Endothelial cell of umbilical vein (primary cell): Measurements from ENCODE around the gene COL9A1. TPM values are rescaled to one million over a fixed set of nuclear protein-coding genes. Genes with fewer than 3 reads are reported as not detected.

Experiments
- BruUV-seq: library from RNA; stranded (reverse); fragments of 400-500 nt; replicated peaks from 2 replicates; lab custom pipeline; 2021; lab: Mats Ljungman, UMichigan
- CTCF ChIA-PET: fragments of 300-600, 350-600 bp; sonication (Branson Sonifier 250); formaldehyde crosslinking; loops from one replicate; lab custom pipeline; 2021; ENCODE audit warnings: antibody characterized with exemption, inconsistent platforms; lab: Charles Lee
- POLR2A ChIA-PET: fragments of 300-600, 350-600 bp; sonication (Branson Sonifier 250); formaldehyde crosslinking; loops from one replicate; lab custom pipeline; 2021; ENCODE audit warnings: antibody characterized with exemption, inconsistent platforms; lab: Charles Lee
- DNase-seq: peaks from one replicate; pipeline ENCODE4 v3.0.0-alpha.2; 2011; ENCODE audit warnings: low read depth, low spot score
- FAIRE-seq: peaks from 2 replicates; lab custom pipeline; 2011; peaks lifted over from hg19 to GRCh38; lab: Jason Lieb, UNC
- H2AFZ ChIP-seq: 2 replicates; pipeline ENCODE4 v1.6.0; 2012; ENCODE audit warnings: low read depth, low read length, control low read depth, inconsistent platforms
- H3K27ac ChIP-seq: 2 replicates; pipeline ENCODE4 v1.5.1; 2011; ENCODE audit warnings: low read depth, mild to moderate bottlenecking, control low read depth, low read length, moderate library complexity; ENCODE audit not compliant: insufficient read depth
- H3K27me3 ChIP-seq, 2 experiments: 2 replicates each; pipeline versions ENCODE4 v1.6.0 to v1.6.1; 2011; ENCODE audit warnings: low read length in 2 of 2, mixed read lengths in 1 of 2; ENCODE audit not compliant: control insufficient read depth in 2 of 2, insufficient read depth in 2 of 2
- H3K36me3 ChIP-seq, 2 experiments: 2 replicates in 1 of 2; 3 replicates in 1 of 2; pipeline ENCODE4 v1.5.1; 2011; ENCODE audit warnings: low read length in 2 of 2, mild to moderate bottlenecking in 1 of 2, moderate library complexity in 1 of 2; ENCODE audit not compliant: control insufficient read depth in 2 of 2, insufficient read depth in 2 of 2; ENCODE audit errors: extremely low read depth in 1 of 2
- H3K4me1 ChIP-seq: 3 replicates; pipeline ENCODE4 v1.5.1; 2011; ENCODE audit warnings: mild to moderate bottlenecking, low read length; ENCODE audit not compliant: control insufficient read depth, insufficient read depth; ENCODE audit errors: extremely low read depth
- H3K4me2 ChIP-seq: 2 replicates; pipeline ENCODE4 v1.6.1; 2011; ENCODE audit warnings: low read length, control low read depth, mixed read lengths; ENCODE audit not compliant: insufficient read depth
- H3K4me3 ChIP-seq, 3 experiments: fragments of 200-600 bp in 1 of 3; sonication (generic), shearing (Covaris generic) in 1 of 3; replicated peaks in 1 of 3; 2 replicates each; pipeline ENCODE4 v1.5.1; 2011 to 2016; ENCODE audit warnings: control low read depth in 3 of 3, low read length in 3 of 3, mild to moderate bottlenecking in 2 of 3, inconsistent platforms in 1 of 3, low read depth in 1 of 3, moderate library complexity in 1 of 3; ENCODE audit not compliant: insufficient read depth in 1 of 3
- H3K79me2 ChIP-seq: 2 replicates; pipeline ENCODE4 v1.6.0; 2012; ENCODE audit warnings: low read length, inconsistent platforms; ENCODE audit not compliant: control insufficient read depth, insufficient read depth
- H3K9ac ChIP-seq: replicated peaks from 2 replicates; pipeline ENCODE3; 2011; ENCODE audit warnings: low read length, control low read depth; ENCODE audit not compliant: insufficient read depth; ENCODE audit errors: extremely low read depth
- H3K9me1 ChIP-seq: replicated peaks from 3 replicates; pipeline ENCODE4 v1.6.0; 2011; ENCODE audit warnings: mild to moderate bottlenecking, low read length; ENCODE audit not compliant: control insufficient read depth, insufficient read depth; ENCODE audit errors: extremely low read depth
- H3K9me3 ChIP-seq: replicated peaks from 2 replicates; pipeline ENCODE4 v1.5.1; 2012; ENCODE audit warnings: low read length, inconsistent platforms; ENCODE audit not compliant: control insufficient read depth, insufficient read depth
- H4K20me1 ChIP-seq: replicated peaks from 2 replicates; pipeline ENCODE3; 2011; ENCODE audit warnings: mild to moderate bottlenecking, low read length; ENCODE audit not compliant: control insufficient read depth, insufficient read depth; ENCODE audit errors: extremely low read depth
- CTCF ChIP-seq, 2 donors: IDR thresholded peaks; 1 replicate in 1 of 2; 2 replicates in 1 of 2; pipeline ENCODE4 v1.5.1; 2011; ENCODE audit warnings: low read length in 2 of 2, mild to moderate bottlenecking in 2 of 2, moderate library complexity in 2 of 2, control low read depth in 1 of 2, inconsistent platforms in 1 of 2, low read depth in 1 of 2; ENCODE audit not compliant: insufficient read depth in 1 of 2; ENCODE audit errors: extremely low read depth in 1 of 2
- EZH2 ChIP-seq: IDR thresholded peaks from 2 replicates; pipeline ENCODE4 v1.6.1; 2012; ENCODE audit warnings: borderline replicate concordance, low read depth, mild to moderate bottlenecking, moderate library complexity, low read length, inconsistent platforms; ENCODE audit not compliant: severe bottlenecking
- FOS ChIP-seq: IDR thresholded peaks from 2 replicates; pipeline ENCODE4 v1.6.1; 2011; ENCODE audit warnings: mild to moderate bottlenecking, low read length, moderate library complexity, borderline replicate concordance; ENCODE audit not compliant: insufficient read depth
- GATA2 ChIP-seq: IDR thresholded peaks from 2 replicates; pipeline ENCODE4 v1.7.0; 2011; ENCODE audit warnings: low read depth, mild to moderate bottlenecking, moderate library complexity, mixed read lengths, low read length; ENCODE audit not compliant: insufficient read length, insufficient read depth
- JUN ChIP-seq: IDR thresholded peaks from 2 replicates; pipeline ENCODE4 v1.6.1; 2011; ENCODE audit warnings: borderline replicate concordance, low read depth; ENCODE audit not compliant: insufficient read length, insufficient read depth
- MAX ChIP-seq: IDR thresholded peaks from 2 replicates; pipeline ENCODE4 v1.6.1; 2011; ENCODE audit not compliant: insufficient read depth, insufficient read length
- MYC ChIP-seq: IDR thresholded peaks from one replicate; pipeline ENCODE4 v1.6.1; 2011; ENCODE audit warnings: mild to moderate bottlenecking, low read depth, low read length
- POLR2A ChIP-seq: IDR thresholded peaks from 2 replicates; pipeline ENCODE4 v1.6.1; 2012; ENCODE audit warnings: low read depth, mild to moderate bottlenecking, control low read depth, low read length
- POLR2AphosphoS5 ChIP-seq: IDR thresholded peaks from 2 replicates; pipeline ENCODE4 v1.6.1; 2012; ENCODE audit warnings: low read depth, mild to moderate bottlenecking, control low read depth, low read length, moderate library complexity; ENCODE audit not compliant: insufficient read depth
- dilution Hi-C: fragments of 300-500 bp; cut with MboI; formaldehyde crosslinking; loops from one replicate; pipeline ENCODE4 v1.15.0; 2019; ENCODE audit warnings: low sequenced_read_pairs; ENCODE audit not compliant: extremely low pct_ligation_motif_present
- intact Hi-C: fragments of 100-400 bp; cut with micrococcal nuclease; formaldehyde crosslinking; loops from one replicate; pipeline ENCODE4 v1.10.0; 2022
- polyA plus RNA-seq, 4 experiments: library from polyadenylated mRNA; depleted of rRNA in 3 of 4; stranded (reverse) in 3 of 4; unstranded in 1 of 4; fragments of >200 nt; gene quantifications; 2 replicates each; pipeline versions ENCODE4 v1.2.1 to v1.2.3, GENCODE V29; 2011 to 2012; ENCODE audit warnings: missing spikeins in 1 of 4
- total RNA-seq: library from RNA; stranded (reverse); gene quantifications from 2 replicates; pipeline ENCODE4 v1.2.3, GENCODE V29; 2021

The COL9A1 gene
- total and polyA plus RNA-seq, 2 donors (not counting 3 experiments of a cell fraction or from before 2014, with no cell fraction given) = not detected

- no peak overlapping the region for H3K4me3 ChIP-seq
- dilution Hi-C loops (no loop called here), intact Hi-C loops (no loop called here)
- no peaks in the 10 kb centered on the region for H3K9me1 ChIP-seq
- no peak for TF ChIP-seq CTCF (IDR thresholded peaks at IDR 0.05; ENCODE audit: extremely low read depth in 1 of 2, insufficient read depth in 1 of 2, low read depth in 1 of 2, low read length in 2 of 2)
- TF ChIP-seq FOS = no peak
- no peak for TF ChIP-seq EZH2
- no peak for TF ChIP-seq POLR2A
- no peak for TF ChIP-seq GATA2
- no peak for TF ChIP-seq POLR2AphosphoS5
- no peak for TF ChIP-seq JUN
- no peak for TF ChIP-seq MAX
- TF ChIP-seq MYC = no peak
- H3K79me2 ChIP-seq = no peaks in the 10 kb centered on the region
- H3K27ac ChIP-seq = no peak overlapping the region
- H3K27me3 ChIP-seq = no peaks in the 10 kb centered on the region
- POLR2A ChIA-PET = no interaction called here
- FAIRE-seq = no peak
- no peaks in the 10 kb centered on the region for H4K20me1 ChIP-seq
- H3K9me3 ChIP-seq = no peaks in the 10 kb centered on the region
- H3K36me3 ChIP-seq = no peaks in the 10 kb centered on the region
- H3K9ac ChIP-seq = no peak overlapping the region
- no peak overlapping the region for H3K4me2 ChIP-seq
- CTCF ChIA-PET = no interaction called here
- BruUV-seq = no TSS peak
- no peak overlapping the region for H2AFZ ChIP-seq
- DNase-seq = no peak
- no peaks in the 10 kb centered on the region for H3K4me1 ChIP-seq
Observed at GRCh38 chr6:70196531-70196930, 106.4 kb downstream of the COL9A1 start.
